ENCODE data around the gene GABRA4. TPM values are rescaled to one million over a fixed set of nuclear protein-coding genes. Genes with fewer than 3 reads are reported as not detected.

The GABRA4 gene
- total RNA-seq, 2 donors from 2014 or later, result 0.14 to 0.24 TPM

DNA sequence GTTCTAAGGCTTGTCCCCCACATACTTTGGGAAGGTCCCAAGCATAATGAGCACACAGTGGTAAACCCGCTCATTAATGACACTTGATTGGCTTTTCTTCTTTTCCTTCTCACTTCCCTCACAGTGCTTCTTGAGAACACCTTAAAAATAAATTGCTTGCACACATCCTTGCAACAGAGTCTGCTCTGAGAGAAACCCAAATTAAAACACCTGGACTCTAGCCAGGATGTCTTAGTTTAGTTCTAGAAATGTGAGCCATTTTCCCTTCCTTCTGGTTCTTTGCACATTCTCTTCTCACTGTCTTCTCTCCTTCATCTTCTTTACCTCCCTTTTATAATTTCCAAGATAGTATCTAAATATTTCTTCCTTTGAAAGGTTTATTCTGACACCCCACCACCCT is 49.0 kb downstream of the GABRA4 start:
- intact Hi-C loops (cut with DNase I, micrococcal nuclease), result no loop called here
- ATAC-seq (no peak), DNase-seq (no peak)

GRCh38 chr4:46937493-46937892 is 55.9 kb downstream of the GABRA4 start:
- ATAC-seq, result no peak
- intact Hi-C loops (cut with DNase I, micrococcal nuclease), result no loop called here
- no peak for DNase-seq

DNA sequence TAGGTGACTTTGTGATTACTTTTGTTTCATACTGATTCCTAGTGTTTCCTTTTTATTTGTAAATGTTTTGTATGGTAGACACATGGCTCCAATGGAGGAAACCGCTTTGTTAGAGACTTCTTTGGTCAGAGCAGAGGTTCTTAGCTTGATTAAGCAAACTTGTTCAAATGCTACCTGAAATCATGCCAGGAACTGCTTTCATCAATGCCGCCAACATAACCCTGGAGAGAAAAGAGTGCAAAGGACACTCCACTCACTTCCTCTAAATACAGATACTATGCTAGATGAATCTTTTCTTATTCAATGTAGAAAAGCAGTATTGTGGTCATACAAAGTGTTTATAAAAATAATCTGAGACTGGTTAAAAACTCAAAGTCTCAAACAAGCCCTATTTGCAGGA is 58.7 kb downstream of the GABRA4 start:
- DNase-seq (peak; percentile 26 to 34), ATAC-seq (peak; percentile 80)

GRCh38 chr4:46933686-46934085 is 59.7 kb downstream of the GABRA4 start:
- DNase-seq (no peak), ATAC-seq (no peak)
- intact Hi-C loops (cut with DNase I, micrococcal nuclease), result no loop called here

More for the DNA sequence above, 58.7 kb downstream of the GABRA4 start:
- intact Hi-C loops (cut with DNase I, micrococcal nuclease), result no loop called here

DNA sequence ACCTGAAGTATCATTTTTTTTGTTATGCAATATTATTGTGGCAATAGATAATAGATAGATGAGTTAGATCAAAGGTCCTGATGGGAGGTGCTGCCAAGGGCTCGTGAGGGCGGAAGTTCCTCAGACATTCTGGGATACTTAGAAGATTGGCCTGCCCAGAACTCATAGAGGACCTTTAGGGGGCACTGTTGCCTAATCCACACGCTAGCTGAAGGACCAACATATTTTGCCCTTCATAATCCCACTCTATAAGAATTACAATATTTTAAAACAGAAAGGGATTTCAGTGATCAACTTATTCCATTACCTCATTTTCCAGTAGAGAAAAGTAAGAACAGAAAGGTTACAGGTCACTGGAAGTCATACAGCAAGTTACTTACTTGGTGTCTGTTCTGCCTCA is 61.4 kb downstream of the GABRA4 start:
- DNase-seq, result peak in 1 of 2 donors; percentile 23

DNA sequence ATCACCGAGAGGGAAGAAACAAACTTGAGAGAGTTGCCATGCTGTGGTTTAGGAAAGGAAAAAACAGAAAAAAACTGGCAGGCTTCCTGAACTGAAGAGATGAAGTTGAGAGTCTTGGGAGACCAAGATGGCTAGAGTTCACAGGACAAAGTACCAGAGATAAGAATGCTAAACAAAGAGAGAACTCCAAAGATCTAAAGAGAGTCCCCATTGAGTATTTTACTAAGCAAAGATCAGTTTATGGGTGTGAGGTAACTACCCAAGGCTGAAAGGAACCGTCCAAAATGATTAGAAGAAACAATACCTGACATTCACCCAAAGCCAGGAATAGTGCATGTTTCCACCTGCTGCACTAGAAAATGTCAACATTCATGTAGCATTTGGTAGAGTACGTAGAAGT is 62.5 kb downstream of the GABRA4 start:
- DNase-seq (no peak), ATAC-seq (peak; percentile 75)
- intact Hi-C loops (cut with DNase I, micrococcal nuclease), result no loop called here

More for the DNA sequence above, 61.4 kb downstream of the GABRA4 start:
- intact Hi-C loops (cut with DNase I, micrococcal nuclease), result no loop called here
- peak; percentile 69 for ATAC-seq

GRCh38 chr4:46927201-46927600 is 66.2 kb downstream of the GABRA4 start:
- intact Hi-C loops (cut with DNase I, micrococcal nuclease), result no loop called here
- no peak for ATAC-seq
- no peak for DNase-seq

GRCh38 chr4:46924789-46925529 is 68.4 kb downstream of the GABRA4 start:
- intact Hi-C loops (cut with DNase I, micrococcal nuclease), result no loop called here
- DNase-seq, result no peak
- ATAC-seq, result no peak

- ATAC-seq (no peak), DNase-seq (no peak)
- intact Hi-C loops (cut with DNase I, micrococcal nuclease), result no loop called here
Observed at GRCh38 chr4:46922205-46922604, 71.2 kb downstream of the GABRA4 start.

DNA sequence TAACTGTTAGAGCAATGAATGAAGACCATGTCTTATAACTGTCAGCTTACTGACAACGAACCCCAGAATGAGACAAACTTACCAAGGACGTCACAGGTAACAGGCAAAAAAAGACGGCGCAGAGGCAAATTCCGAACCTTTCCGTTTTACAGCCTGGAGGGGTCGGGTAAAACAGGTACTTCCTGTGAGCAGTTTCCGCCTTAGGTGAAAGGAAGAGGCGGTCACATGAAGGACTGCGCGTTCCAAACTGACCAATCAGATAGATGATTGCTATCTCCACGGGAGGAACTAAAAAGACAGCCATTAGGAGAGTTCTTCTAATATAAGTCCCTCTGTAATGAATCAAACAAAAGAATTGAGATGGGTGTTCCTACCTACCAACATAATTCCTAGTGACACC is 84.3 kb downstream of the GABRA4 start, which contains the start of gene COX7B2:
TSS of gene COX7B2 (minus strand) at position 168 of the 400 bp plus-strand sequence. CDS start 174,053 bp downstream, outside the sequence.
- DNase-seq (no peak), ATAC-seq (no peak)
- intact Hi-C loops (cut with DNase I, micrococcal nuclease), result no loop called here

- DNase-seq, result no peak
- intact Hi-C loops (cut with DNase I, micrococcal nuclease), result no loop called here
- ATAC-seq, result no peak
Observed at GRCh38 chr4:46908148-46908547, 85.2 kb downstream of the GABRA4 start.

- no peak for DNase-seq
- no peak for ATAC-seq
- intact Hi-C loops (cut with DNase I, micrococcal nuclease), result no loop called here
Observed at GRCh38 chr4:46900082-46900481, 93.3 kb downstream of the GABRA4 start.

DNA sequence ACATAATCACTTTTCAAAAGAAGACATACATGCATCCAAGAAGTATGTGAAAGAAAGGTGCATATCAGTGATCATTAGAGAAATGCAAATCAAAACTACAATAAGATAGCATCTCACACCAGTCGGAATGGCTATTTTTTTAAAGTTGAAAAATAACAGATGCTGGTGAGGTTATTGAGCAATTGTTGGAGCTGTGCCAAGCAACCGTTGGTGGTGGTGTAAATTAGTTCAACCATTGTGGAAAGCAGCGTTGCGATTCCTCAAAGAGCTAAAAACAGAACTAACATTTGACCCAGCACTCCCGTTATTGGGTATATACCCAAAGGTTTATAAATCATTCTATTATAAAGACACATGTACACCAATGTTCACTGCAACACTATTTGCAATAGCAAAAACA is 98.6 kb downstream of the GABRA4 start:
- no peak for DNase-seq

GRCh38 chr4:46890056-46890455 is 103.3 kb downstream of the GABRA4 start:
- no peak for DNase-seq
- intact Hi-C loops (cut with DNase I, micrococcal nuclease), result no loop called here
- no peak for ATAC-seq

More for the DNA sequence above, 98.6 kb downstream of the GABRA4 start:
- intact Hi-C loops (cut with DNase I, micrococcal nuclease), result no loop called here
- no peak for ATAC-seq

GRCh38 chr4:46889410-46889809 is 104.0 kb downstream of the GABRA4 start:
- DNase-seq (no peak), ATAC-seq (no peak)

GRCh38 chr4:46886711-46887110 is 106.7 kb downstream of the GABRA4 start:
- ATAC-seq (no peak), DNase-seq (no peak)
- intact Hi-C loops (cut with DNase I, micrococcal nuclease), result no loop called here

More at GRCh38 chr4:46889410-46889809, 104.0 kb downstream of the GABRA4 start:
- intact Hi-C loops (cut with DNase I, micrococcal nuclease), result no loop called here

DNA sequence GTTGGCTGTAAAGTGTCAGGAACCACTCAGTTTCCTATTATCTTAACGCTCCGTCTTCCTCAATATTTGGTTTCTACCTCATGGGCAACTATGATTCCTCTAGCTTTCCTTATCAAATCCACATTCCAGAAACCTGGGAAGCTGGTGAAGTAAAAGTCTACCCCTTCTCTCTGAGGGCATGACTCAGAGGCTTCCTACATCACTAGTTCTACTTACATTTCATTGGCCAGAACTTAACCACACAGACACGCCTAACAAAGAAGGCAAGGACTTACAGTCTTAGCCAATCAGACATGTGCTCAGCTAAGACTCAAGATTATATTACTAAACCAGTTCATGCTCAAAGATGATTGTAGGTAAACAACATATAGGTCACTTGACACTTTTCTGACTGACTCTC is 114.7 kb downstream of the GABRA4 start:
- intact Hi-C loops (cut with DNase I, micrococcal nuclease), result no loop called here
- ATAC-seq (no peak), DNase-seq (no peak)

GRCh38 chr4:46874811-46875210 is 118.6 kb downstream of the GABRA4 start:
- intact Hi-C loops (cut with DNase I, micrococcal nuclease), result no loop called here
- DNase-seq, result no peak
- no peak for ATAC-seq

DNA sequence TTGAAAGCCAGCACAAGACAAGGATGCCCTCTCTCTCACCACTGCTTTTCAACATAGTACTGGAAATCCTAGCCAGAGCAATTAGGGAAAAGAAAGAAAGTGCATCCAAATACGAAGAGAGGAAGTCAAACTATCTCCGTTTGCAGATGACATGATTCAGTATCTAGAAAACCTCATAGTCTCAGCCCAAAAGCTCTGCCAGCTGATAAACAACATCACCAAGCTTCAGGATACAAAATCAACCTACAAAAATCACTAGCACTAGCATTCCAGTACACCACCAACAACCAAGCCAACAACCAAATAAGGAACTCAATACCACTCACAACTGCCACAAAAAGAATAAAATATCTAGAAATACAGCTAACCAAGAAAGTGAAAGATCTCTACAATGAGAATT is 123.0 kb downstream of the GABRA4 start:
- no peak for DNase-seq
- intact Hi-C loops (cut with DNase I, micrococcal nuclease), result no loop called here
- no peak for ATAC-seq

All from left colon (tissue), 2 donors.